Prostate gland (tissue), 2 donors: ENCODE data around the gene CDH16.

ENCODE experiments used
- POLR2A ChIP-seq: fragments of 450-650 bp; IDR thresholded peaks from one replicate; pipeline ENCODE4 v1.6.1; 2016; ENCODE audit warnings: antibody characterized with exemption, mild to moderate bottlenecking
- TF ChIP-seq, protein P1 (sequence below), 4 experiments: fragments of 200-600 bp in 2 of 4; fragments of 450-650 bp in 2 of 4; sonication (generic) in 2 of 4; IDR thresholded peaks; 1 replicate in 3 of 4; 2 replicates in 1 of 4; pipeline ENCODE4 v1.5.1; 2016 to 2019; ENCODE audit warnings: antibody characterized with exemption in 4 of 4, mild to moderate bottlenecking in 2 of 4, moderate library complexity in 2 of 4

DNA sequence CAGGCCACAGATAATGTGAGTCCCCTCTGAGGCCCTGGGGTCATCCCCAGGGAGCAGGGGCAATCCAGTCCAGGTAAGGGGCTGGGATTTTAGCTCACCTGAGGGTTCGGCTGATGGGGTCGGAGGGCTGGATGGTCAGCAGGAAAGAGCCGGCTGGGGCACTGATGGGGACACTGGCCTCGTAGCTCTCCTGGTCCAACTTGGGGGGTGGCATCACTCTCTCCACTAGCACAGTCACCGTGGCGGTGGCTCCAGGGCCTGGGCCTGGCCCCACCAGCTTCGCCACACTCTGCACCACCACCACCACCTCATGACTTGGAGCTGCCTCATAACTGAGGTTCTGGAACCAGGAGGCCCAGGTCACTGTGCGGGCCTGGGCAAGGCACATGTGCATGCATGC, 6.9 kb downstream of the CDH16 start:
- TF ChIP-seq, protein P1, sequence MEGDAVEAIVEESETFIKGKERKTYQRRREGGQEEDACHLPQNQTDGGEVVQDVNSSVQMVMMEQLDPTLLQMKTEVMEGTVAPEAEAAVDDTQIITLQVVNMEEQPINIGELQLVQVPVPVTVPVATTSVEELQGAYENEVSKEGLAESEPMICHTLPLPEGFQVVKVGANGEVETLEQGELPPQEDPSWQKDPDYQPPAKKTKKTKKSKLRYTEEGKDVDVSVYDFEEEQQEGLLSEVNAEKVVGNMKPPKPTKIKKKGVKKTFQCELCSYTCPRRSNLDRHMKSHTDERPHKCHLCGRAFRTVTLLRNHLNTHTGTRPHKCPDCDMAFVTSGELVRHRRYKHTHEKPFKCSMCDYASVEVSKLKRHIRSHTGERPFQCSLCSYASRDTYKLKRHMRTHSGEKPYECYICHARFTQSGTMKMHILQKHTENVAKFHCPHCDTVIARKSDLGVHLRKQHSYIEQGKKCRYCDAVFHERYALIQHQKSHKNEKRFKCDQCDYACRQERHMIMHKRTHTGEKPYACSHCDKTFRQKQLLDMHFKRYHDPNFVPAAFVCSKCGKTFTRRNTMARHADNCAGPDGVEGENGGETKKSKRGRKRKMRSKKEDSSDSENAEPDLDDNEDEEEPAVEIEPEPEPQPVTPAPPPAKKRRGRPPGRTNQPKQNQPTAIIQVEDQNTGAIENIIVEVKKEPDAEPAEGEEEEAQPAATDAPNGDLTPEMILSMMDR (IDR thresholded peaks at IDR 0.05), result no peak
- no peak for TF ChIP-seq POLR2A
